ENCODE results near the gene ALK. TPM values are rescaled to one million over a fixed set of nuclear protein-coding genes. Genes with fewer than 3 reads are reported as not detected.

Gene ALK
- total RNA-seq, 2 donors from 2014 or later = 0.13 to 0.46 TPM

GRCh38 chr2:29525921-29526320 is 395.5 kb downstream of the ALK start:
- Mint-ChIP-seq H3K27me3 (ENCODE audit: insufficient read depth) (no peaks in the 10 kb centered on the region), H3K27ac (no peak overlapping the region), H3K9me3 (no peaks in the 10 kb centered on the region), H3K4me3 (no peak overlapping the region), H3K4me1 (no peaks in the 10 kb centered on the region), H3K36me3 (ENCODE audit: low read depth) (no peaks in the 10 kb centered on the region)
- no peaks in the 10 kb centered on the region for H3K4me1 ChIP-seq (ENCODE audit: control insufficient read depth, insufficient read depth, low read length)
- 80 to 95% methylated on average over 1 to 2 of the region's 2 CpGs for WGBS, 2 experiments (ENCODE audit: insufficient coverage in 1 of 2, insufficient read length in 1 of 2)
- no peak overlapping the region for H3K27ac ChIP-seq (ENCODE audit: low read depth, low read length)
- no peaks in the 10 kb centered on the region for H3K27me3 ChIP-seq (ENCODE audit: control insufficient read depth, insufficient read depth, low read length, poor library complexity, severe bottlenecking)
- no peak for DNase-seq
- H3K9ac ChIP-seq (ENCODE audit: extremely low read depth, low read length, poor library complexity, severe bottlenecking) = no peak overlapping the region
- no peak overlapping the region for H3K4me3 ChIP-seq (ENCODE audit: low read length)
- TF ChIP-seq CTCF (conservative IDR thresholded peaks at IDR 0.05) = no peak
- H3K36me3 ChIP-seq (ENCODE audit: control insufficient read depth, insufficient read depth, low read length) = no peaks in the 10 kb centered on the region
- no peaks in the 10 kb centered on the region for H3K9me3 ChIP-seq (ENCODE audit: control insufficient read depth, low read length)

- Mint-ChIP-seq H3K27me3 (ENCODE audit: insufficient read depth) (no peaks in the 10 kb centered on the region), H3K9me3 (no peaks in the 10 kb centered on the region), H3K27ac (no peak overlapping the region), H3K4me3 (no peak overlapping the region), H3K4me1 (no peaks in the 10 kb centered on the region), H3K36me3 (ENCODE audit: low read depth) (no peaks in the 10 kb centered on the region)
- no peaks in the 10 kb centered on the region for H3K27me3 ChIP-seq (ENCODE audit: control insufficient read depth, insufficient read depth, low read length, poor library complexity, severe bottlenecking)
- no peak for TF ChIP-seq CTCF (conservative IDR thresholded peaks at IDR 0.05)
- H3K36me3 ChIP-seq (ENCODE audit: control insufficient read depth, insufficient read depth, low read length) = no peaks in the 10 kb centered on the region
- no peak overlapping the region for H3K9ac ChIP-seq (ENCODE audit: extremely low read depth, low read length, poor library complexity, severe bottlenecking)
- H3K4me1 ChIP-seq (ENCODE audit: control insufficient read depth, insufficient read depth, low read length) = no peaks in the 10 kb centered on the region
- 94% methylated on average over 1 of the region's 1 CpG; no CpG with 5 or more reads in 1 of the 2 experiments for WGBS, 2 experiments (ENCODE audit: insufficient coverage in 1 of 2, insufficient read length in 1 of 2)
- no peak for DNase-seq
- H3K4me3 ChIP-seq (ENCODE audit: low read length) = no peak overlapping the region
- no peaks in the 10 kb centered on the region for H3K9me3 ChIP-seq (ENCODE audit: control insufficient read depth, low read length)
- H3K27ac ChIP-seq (ENCODE audit: low read depth, low read length) = no peak overlapping the region
These were observed 396.7 kb downstream of the ALK start for GRCh38 chr2:29524652-29525051.

- no peaks in the 10 kb centered on the region for H3K36me3 Mint-ChIP-seq (ENCODE audit: low read depth)
- no peaks in the 10 kb centered on the region for H3K9me3 Mint-ChIP-seq
- H3K27ac Mint-ChIP-seq = no peak overlapping the region
- no peak overlapping the region for H3K4me3 Mint-ChIP-seq
- Histone ChIP-seq H3K9me3 (ENCODE audit: control insufficient read depth, low read length) (no peaks in the 10 kb centered on the region), H3K27ac (ENCODE audit: low read depth, low read length) (no peak overlapping the region), H3K9ac (ENCODE audit: extremely low read depth, low read length, poor library complexity, severe bottlenecking) (no peak overlapping the region), H3K4me3 (ENCODE audit: low read length) (no peak overlapping the region), H3K36me3 (ENCODE audit: control insufficient read depth, insufficient read depth, low read length) (no peaks in the 10 kb centered on the region), H3K27me3 (ENCODE audit: control insufficient read depth, insufficient read depth, low read length, poor library complexity, severe bottlenecking) (no peaks in the 10 kb centered on the region), H3K4me1 (ENCODE audit: control insufficient read depth, insufficient read depth, low read length) (no peaks in the 10 kb centered on the region)
- no peaks in the 10 kb centered on the region for H3K27me3 Mint-ChIP-seq (ENCODE audit: insufficient read depth)
- WGBS, 2 experiments (ENCODE audit: insufficient coverage in 1 of 2, insufficient read length in 1 of 2) = 88 to 89% methylated on average over 1 to 5 of the region's 5 CpGs
- no peaks in the 10 kb centered on the region for H3K4me1 Mint-ChIP-seq
- DNase-seq = no peak
- TF ChIP-seq CTCF (conservative IDR thresholded peaks at IDR 0.05) = no peak
These were observed 398.3 kb downstream of the ALK start for GRCh38 chr2:29522951-29523669.
